Measurements from ENCODE around the gene EMD.

DNA sequence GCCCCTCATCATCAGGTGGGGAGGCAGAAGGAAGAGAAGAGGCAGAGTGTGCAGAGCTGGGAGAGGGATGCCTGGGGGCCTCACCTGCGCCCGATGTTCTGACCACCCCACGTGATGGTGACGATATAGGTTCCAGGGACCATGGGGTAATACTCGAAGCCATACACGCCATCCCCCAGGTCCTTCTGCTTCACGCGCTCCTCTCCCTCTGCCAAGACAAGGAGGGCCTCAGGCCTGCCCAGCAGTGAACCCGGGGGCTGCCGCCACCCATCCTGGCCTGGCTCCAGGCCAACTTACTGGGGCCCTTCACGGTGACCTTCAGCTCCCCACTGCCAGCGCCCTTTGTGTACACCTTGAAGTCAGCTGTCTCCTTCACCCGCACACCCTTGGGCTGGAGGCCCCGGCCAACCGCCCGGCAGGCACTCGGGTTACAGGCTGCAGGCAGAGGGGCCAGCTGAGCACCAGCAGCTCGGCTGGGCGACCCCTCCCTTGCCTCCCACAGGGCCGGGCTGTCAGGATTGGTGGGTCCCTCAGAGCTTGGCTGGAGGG lies 14.0 kb upstream of the EMD start:
- TF ChIP-seq, protein P1, sequence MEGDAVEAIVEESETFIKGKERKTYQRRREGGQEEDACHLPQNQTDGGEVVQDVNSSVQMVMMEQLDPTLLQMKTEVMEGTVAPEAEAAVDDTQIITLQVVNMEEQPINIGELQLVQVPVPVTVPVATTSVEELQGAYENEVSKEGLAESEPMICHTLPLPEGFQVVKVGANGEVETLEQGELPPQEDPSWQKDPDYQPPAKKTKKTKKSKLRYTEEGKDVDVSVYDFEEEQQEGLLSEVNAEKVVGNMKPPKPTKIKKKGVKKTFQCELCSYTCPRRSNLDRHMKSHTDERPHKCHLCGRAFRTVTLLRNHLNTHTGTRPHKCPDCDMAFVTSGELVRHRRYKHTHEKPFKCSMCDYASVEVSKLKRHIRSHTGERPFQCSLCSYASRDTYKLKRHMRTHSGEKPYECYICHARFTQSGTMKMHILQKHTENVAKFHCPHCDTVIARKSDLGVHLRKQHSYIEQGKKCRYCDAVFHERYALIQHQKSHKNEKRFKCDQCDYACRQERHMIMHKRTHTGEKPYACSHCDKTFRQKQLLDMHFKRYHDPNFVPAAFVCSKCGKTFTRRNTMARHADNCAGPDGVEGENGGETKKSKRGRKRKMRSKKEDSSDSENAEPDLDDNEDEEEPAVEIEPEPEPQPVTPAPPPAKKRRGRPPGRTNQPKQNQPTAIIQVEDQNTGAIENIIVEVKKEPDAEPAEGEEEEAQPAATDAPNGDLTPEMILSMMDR (IDR thresholded peaks at IDR 0.05): no peak
- TF ChIP-seq EZH2 (IDR thresholded peaks at IDR 0.05; ENCODE audit: borderline replicate concordance, insufficient read depth, low read depth, low read length, poor library complexity, severe bottlenecking): no peak

Data from B cell (primary cell).